Choroid plexus epithelial cell (primary cell): ENCODE results near the gene WWOX.

ENCODE experiments used
- DNase-seq: peaks from one replicate; pipeline ENCODE4 v3.0.0-alpha.2; 2010; ENCODE audit warnings: low read depth
- H3K4me3 ChIP-seq: 2 replicates; pipeline ENCODE4 v1.5.1; 2011; ENCODE audit warnings: low read depth, mild to moderate bottlenecking, control low read depth, low read length, moderate library complexity
- CTCF ChIP-seq: conservative IDR thresholded peaks from 2 replicates; pipeline ENCODE4 v1.5.1; 2011; ENCODE audit warnings: low read depth, mild to moderate bottlenecking, control low read depth, inconsistent platforms, low read length, moderate library complexity

The WWOX gene

DNA sequence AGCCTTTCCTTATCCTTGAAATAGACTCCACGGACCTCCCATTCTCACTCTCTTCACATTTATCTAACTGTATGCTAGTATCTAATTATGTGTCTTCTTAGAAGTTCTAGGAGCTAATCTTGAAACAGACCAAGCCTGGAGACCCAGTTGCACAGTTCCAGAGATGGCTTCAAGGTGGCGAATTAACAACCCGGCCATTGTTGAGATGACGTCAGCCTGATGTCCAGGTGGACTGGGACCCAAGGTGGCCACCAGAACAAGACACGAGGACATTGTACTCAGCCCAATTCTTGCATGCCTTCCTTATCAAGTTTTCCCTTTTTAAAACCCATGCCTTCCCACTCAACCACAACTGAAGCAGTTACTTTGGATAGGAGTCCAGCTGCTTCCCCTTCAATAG lies 29.5 kb upstream of the WWOX start:
- TF ChIP-seq CTCF = no peak
- no peak for DNase-seq
- H3K4me3 ChIP-seq = no peak overlapping the region

DNA sequence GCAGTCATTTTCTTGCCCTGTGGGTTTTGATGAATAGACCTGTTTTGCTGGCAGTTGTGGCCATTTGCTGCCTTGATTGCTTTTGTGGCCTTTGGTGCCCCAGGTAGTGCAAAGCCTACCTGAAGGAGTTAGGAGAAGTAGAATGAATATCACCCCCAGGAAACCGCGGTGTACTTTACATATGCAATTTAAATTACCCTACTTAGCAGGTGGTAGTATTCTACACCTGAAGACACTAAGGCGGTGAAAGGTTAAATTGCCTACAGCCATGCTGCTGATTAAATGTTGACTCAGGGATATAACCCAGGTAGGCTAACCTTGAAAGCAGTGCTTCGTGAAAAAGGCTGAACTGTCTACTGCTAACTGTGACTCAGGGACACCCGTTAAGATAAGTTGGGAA lies 27.2 kb upstream of the WWOX start:
- no peak for TF ChIP-seq CTCF
- H3K4me3 ChIP-seq = no peak overlapping the region
- no peak for DNase-seq

GRCh38 chr16:78075800-78076199 lies 23.7 kb upstream of the WWOX start:
- no peak for TF ChIP-seq CTCF
- H3K4me3 ChIP-seq = no peak overlapping the region
- no peak for DNase-seq

GRCh38 chr16:78081341-78081740 lies 18.1 kb upstream of the WWOX start:
- H3K4me3 ChIP-seq = no peak overlapping the region
- DNase-seq = no peak
- no peak for TF ChIP-seq CTCF

DNA sequence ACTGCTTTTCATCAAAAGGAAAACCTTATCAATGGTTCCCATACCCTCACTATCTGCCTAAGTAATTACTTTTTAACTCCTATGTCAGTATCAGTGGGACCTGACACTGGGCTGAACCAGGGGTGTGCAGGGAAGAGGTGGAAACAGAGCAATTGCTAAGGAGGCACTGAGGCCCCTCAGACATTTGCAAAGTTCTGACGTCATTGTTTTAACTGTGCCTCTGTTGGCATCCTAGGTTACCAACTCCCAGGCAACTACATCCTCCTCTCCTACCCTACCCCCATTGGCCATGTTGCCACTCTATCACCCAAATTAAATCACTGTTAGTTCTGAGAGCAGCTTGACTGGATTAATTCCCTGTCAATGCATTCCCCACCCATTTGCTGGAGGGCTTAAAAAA lies 8.0 kb upstream of the WWOX start:
- no peak overlapping the region for H3K4me3 ChIP-seq
- DNase-seq = no peak
- TF ChIP-seq CTCF = no peak

GRCh38 chr16:78092758-78093157 lies 6.7 kb upstream of the WWOX start:
- DNase-seq = no peak
- H3K4me3 ChIP-seq = no peak overlapping the region
- TF ChIP-seq CTCF = no peak

- H3K4me3 ChIP-seq = no peak overlapping the region
- peak; percentile 56 for TF ChIP-seq CTCF
- peak; percentile 38 for DNase-seq
Measured at GRCh38 chr16:78094166-78094565, 5.3 kb upstream of the WWOX start.
